Measurements from ENCODE around the gene TTPAL. TPM values are rescaled to one million over a fixed set of nuclear protein-coding genes. Genes with fewer than 3 reads are reported as not detected.

Gene TTPAL
- total and polyA plus RNA-seq, 12 donors, result 4.2 to 17.8 (median 12.5) TPM

DNA sequence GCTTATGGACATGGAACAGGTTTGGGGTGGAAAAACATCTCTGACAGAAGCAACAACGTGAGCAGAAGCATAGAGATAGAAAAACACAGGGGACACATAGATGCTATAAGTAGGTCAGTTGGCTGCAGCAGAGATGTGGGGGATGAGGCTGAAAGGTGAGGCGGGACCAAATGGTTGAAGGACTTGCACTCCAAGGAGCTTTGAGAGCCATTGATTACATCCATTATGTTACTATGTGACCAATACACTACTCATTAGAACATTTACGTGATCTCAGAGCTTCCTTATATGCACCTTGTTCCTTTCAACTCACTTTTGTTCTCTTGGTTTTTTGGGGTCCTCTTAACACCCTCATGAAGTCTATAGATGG lies 47.9 kb upstream of the TTPAL start:
- no peak for TF ChIP-seq CTCF (IDR thresholded peaks at IDR 0.05)
- no peak for TF ChIP-seq POLR2A (IDR thresholded peaks at IDR 0.05)

GRCh38 chr20:44428174-44429016 lies 47.3 kb upstream of the TTPAL start:
- no peaks in the 10 kb centered on the region for H3K4me1 ChIP-seq (replicated peaks in 1 of 2)
- H3K36me3 ChIP-seq (replicated peaks in 1 of 2), result no peaks in the 10 kb centered on the region
- H3K4me3 ChIP-seq, result no peak overlapping the region
- TF ChIP-seq CTCF (IDR thresholded peaks at IDR 0.05), result no peak
- TF ChIP-seq POLR2A (IDR thresholded peaks at IDR 0.05), result no peak
- no peak overlapping the region for H3K27ac ChIP-seq
- no peaks in the 10 kb centered on the region for H3K27me3 ChIP-seq
- intact Hi-C loops (cut with DNase I), result no loop called here
- H3K9me3 ChIP-seq (replicated peaks in 1 of 3), result no peaks in the 10 kb centered on the region
- no peak for DNase-seq
- 82 to 96% (median 87%) methylated on average over 5 to 8 of the region's 8 CpGs for WGBS, 4 donors

More for the DNA sequence above, 47.9 kb upstream of the TTPAL start:
- Histone ChIP-seq H3K9me3 (replicated peaks in 1 of 3) (no peaks in the 10 kb centered on the region), H3K36me3 (replicated peaks in 1 of 2) (no peaks in the 10 kb centered on the region), H3K27me3 (no peaks in the 10 kb centered on the region), H3K27ac (no peak overlapping the region), H3K4me1 (replicated peaks in 1 of 2) (no peaks in the 10 kb centered on the region), H3K4me3 (no peak overlapping the region)
- 83 to 90% (median 87%) methylated on average over 3 of the region's 3 CpGs for WGBS, 4 donors
- no peak for DNase-seq
- intact Hi-C loops (cut with DNase I), result no loop called here

DNA sequence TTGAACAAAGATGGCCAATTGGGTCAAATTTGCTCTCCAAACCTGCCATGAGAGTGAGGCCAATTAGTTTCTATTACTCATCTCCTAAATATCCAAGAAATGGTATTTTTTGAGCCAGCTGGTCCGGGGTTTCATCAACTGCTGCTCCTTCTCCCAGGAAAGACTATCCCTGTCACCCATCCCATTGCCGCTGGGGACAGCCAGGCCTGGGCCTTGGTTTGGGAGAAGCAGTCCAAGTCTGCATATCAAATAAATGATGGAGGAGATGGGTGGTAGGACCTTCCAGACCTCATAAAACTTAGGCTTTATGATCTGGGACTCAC lies 46.7 kb upstream of the TTPAL start:
- no peaks in the 10 kb centered on the region for H3K27me3 ChIP-seq
- no peak for DNase-seq
- H3K4me1 ChIP-seq (replicated peaks in 1 of 2), result peaks cover 0 to 5% of the 10 kb centered on the region in 2 donors
- H3K9me3 ChIP-seq (replicated peaks in 1 of 3), result no peaks in the 10 kb centered on the region
- no peaks in the 10 kb centered on the region for H3K36me3 ChIP-seq (replicated peaks in 1 of 2)
- no peak overlapping the region for H3K27ac ChIP-seq
- intact Hi-C loops (cut with DNase I), result no loop called here
- H3K4me3 ChIP-seq, result no peak overlapping the region
- no peak for TF ChIP-seq POLR2A (IDR thresholded peaks at IDR 0.05)
- no peak for TF ChIP-seq CTCF (IDR thresholded peaks at IDR 0.05)
- WGBS, 4 donors, result 93 to 95% (median 94%) methylated on average over 2 of the region's 2 CpGs

DNA sequence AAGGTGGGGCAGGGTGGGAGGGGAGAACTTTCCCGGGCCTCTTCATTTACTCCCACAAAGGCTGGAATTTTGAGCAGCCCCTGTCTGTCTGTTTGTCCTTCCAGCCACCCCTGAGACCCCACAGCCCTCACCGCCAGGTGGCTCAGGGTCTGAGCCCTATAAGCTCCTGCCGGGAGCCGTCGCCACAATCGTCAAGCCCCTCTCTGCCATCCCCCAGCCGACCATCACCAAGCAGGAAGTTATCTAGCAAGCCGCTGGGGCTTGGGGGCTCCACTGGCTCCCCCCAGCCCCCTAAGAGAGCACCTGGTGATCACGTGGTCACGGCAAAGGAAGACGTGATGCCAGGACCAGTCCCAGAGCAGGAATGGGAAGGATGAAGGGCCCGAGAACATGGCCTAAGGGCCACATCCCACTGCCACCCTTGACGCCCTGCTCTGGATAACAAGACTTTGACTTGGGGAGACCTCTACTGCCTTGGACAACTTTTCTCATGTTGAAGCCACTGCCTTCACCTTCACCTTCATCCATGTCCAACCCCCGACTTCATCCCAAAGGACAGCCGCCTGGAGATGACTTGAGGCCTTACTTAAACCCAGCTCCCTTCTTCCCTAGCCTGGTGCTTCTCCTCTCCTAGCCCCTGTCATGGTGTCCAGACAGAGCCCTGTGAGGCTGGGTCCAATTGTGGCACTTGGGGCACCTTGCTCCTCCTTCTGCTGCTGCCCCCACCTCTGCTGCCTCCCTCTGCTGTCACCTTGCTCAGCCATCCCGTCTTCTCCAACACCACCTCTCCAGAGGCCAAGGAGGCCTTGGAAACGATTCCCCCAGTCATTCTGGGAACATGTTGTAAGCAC lies 46.0 kb upstream of the TTPAL start:
- H3K27me3 ChIP-seq, result no peaks in the 10 kb centered on the region
- H3K4me3 ChIP-seq, result no peak overlapping the region
- no peaks in the 10 kb centered on the region for H3K9me3 ChIP-seq (replicated peaks in 1 of 3)
- H3K4me1 ChIP-seq (replicated peaks in 1 of 2), result peaks cover 0 to 5% of the 10 kb centered on the region in 2 donors
- WGBS, 4 donors, result 84 to 94% (median 90%) methylated on average over 8 to 17 of the region's 17 CpGs
- TF ChIP-seq POLR2A (IDR thresholded peaks at IDR 0.05) (no peak), CTCF (IDR thresholded peaks at IDR 0.05) (no peak)
- H3K36me3 ChIP-seq (replicated peaks in 1 of 2), result no peaks in the 10 kb centered on the region
- H3K27ac ChIP-seq, result no peak overlapping the region
- no peak for DNase-seq
- intact Hi-C loops (cut with DNase I), result no loop called here
